PFSK-1 (cell line): ENCODE data around the gene PRDM1.

Source experiments
- POLR2AphosphoS5 ChIP-seq: IDR thresholded peaks from 2 replicates; pipeline ENCODE4 v1.6.1; 2012; ENCODE audit warnings: low read depth, mild to moderate bottlenecking, control low read depth, low read length, moderate library complexity
- SIN3A ChIP-seq: IDR thresholded peaks from 2 replicates; pipeline ENCODE4 v1.6.1; 2012; ENCODE audit warnings: mild to moderate bottlenecking, low read length, moderate library complexity, borderline replicate concordance; ENCODE audit not compliant: insufficient read depth
- TAF1 ChIP-seq: IDR thresholded peaks from 2 replicates; pipeline ENCODE4 v1.6.1; 2012; ENCODE audit warnings: low read length, control low read depth, borderline replicate concordance; ENCODE audit not compliant: insufficient read depth
- TF ChIP-seq, protein P1 (sequence below), 2 experiments: IDR thresholded peaks; 2 replicates each; pipeline versions ENCODE4 v1.6.1 to v1.8.0; 2011 to 2012; ENCODE audit warnings: low read depth in 2 of 2, low read length in 2 of 2, control low read depth in 1 of 2, inconsistent platforms in 1 of 2, mild to moderate bottlenecking in 1 of 2, moderate library complexity in 1 of 2; ENCODE audit not compliant: insufficient read depth in 1 of 2

GRCh38 chr6:106100755-106101154 is 14.6 kb downstream of the PRDM1 start:
- TF ChIP-seq TAF1 = no peak
- no peak for TF ChIP-seq POLR2AphosphoS5
- TF ChIP-seq, protein P1, sequence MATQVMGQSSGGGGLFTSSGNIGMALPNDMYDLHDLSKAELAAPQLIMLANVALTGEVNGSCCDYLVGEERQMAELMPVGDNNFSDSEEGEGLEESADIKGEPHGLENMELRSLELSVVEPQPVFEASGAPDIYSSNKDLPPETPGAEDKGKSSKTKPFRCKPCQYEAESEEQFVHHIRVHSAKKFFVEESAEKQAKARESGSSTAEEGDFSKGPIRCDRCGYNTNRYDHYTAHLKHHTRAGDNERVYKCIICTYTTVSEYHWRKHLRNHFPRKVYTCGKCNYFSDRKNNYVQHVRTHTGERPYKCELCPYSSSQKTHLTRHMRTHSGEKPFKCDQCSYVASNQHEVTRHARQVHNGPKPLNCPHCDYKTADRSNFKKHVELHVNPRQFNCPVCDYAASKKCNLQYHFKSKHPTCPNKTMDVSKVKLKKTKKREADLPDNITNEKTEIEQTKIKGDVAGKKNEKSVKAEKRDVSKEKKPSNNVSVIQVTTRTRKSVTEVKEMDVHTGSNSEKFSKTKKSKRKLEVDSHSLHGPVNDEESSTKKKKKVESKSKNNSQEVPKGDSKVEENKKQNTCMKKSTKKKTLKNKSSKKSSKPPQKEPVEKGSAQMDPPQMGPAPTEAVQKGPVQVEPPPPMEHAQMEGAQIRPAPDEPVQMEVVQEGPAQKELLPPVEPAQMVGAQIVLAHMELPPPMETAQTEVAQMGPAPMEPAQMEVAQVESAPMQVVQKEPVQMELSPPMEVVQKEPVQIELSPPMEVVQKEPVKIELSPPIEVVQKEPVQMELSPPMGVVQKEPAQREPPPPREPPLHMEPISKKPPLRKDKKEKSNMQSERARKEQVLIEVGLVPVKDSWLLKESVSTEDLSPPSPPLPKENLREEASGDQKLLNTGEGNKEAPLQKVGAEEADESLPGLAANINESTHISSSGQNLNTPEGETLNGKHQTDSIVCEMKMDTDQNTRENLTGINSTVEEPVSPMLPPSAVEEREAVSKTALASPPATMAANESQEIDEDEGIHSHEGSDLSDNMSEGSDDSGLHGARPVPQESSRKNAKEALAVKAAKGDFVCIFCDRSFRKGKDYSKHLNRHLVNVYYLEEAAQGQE (IDR thresholded peaks at IDR 0.05; ENCODE audit: insufficient read depth in 1 of 2, low read depth in 2 of 2, low read length in 2 of 2) = no peak
- no peak for TF ChIP-seq SIN3A
